Activated CD8-positive, alpha-beta memory T cell treated with anti-CD3 and anti-CD28 coated beads for 48 hours (primary cell): Measurements from ENCODE around the gene OVCA2.

Experiments
- DNase-seq, 3 experiments: peaks; one replicate each; pipeline ENCODE4 v3.0.0-alpha.2; 2020; ENCODE audit warnings: low read depth in 2 of 3, low spot score in 2 of 3

Gene OVCA2

GRCh38 chr17:2083613-2084035, 41.8 kb downstream of the OVCA2 start:
- no peak for DNase-seq

GRCh38 chr17:2084036-2084765, 42.4 kb downstream of the OVCA2 start:
- DNase-seq = no peak

GRCh38 chr17:2084766-2085647, 43.2 kb downstream of the OVCA2 start:
- DNase-seq = no peak

- DNase-seq = no peak
These were observed 43.8 kb downstream of the OVCA2 start for GRCh38 chr17:2085648-2085949.

GRCh38 chr17:2086306-2086705, 44.5 kb downstream of the OVCA2 start:
- DNase-seq = no peak

- DNase-seq = peak in 1 of 3 experiments; percentile 39
These were observed 45.9 kb downstream of the OVCA2 start for GRCh38 chr17:2087597-2088211.

- no peak for DNase-seq
These were observed 47.2 kb downstream of the OVCA2 start for GRCh38 chr17:2089021-2089422.

GRCh38 chr17:2090210-2090641, 48.4 kb downstream of the OVCA2 start:
- DNase-seq = no peak

- DNase-seq = no peak
These were observed 49.1 kb downstream of the OVCA2 start for GRCh38 chr17:2090804-2091534.

- DNase-seq = no peak
These were observed 50.4 kb downstream of the OVCA2 start for GRCh38 chr17:2092253-2092652.
